HUES6 (cell line): ENCODE results near the gene SART3.

ENCODE experiments used
- H3K27ac ChIP-seq: 2 replicates; pipeline ENCODE4 v1.7.0; 2013; ENCODE audit warnings: low read depth, mild to moderate bottlenecking, low read length, inconsistent platforms
- H3K27me3 ChIP-seq: 2 replicates; pipeline ENCODE4 v1.6.1; 2013; ENCODE audit warnings: low read length; ENCODE audit not compliant: control insufficient read depth, insufficient read depth
- H3K36me3 ChIP-seq: 2 replicates; pipeline ENCODE4 v1.6.1; 2013; ENCODE audit warnings: low read length; ENCODE audit not compliant: control insufficient read depth, insufficient read depth
- H3K4me1 ChIP-seq: 2 replicates; pipeline ENCODE4 v1.6.1; 2013; ENCODE audit warnings: low read length; ENCODE audit not compliant: control insufficient read depth, insufficient read depth
- H3K4me3 ChIP-seq: 2 replicates; pipeline ENCODE4 v1.5.1; 2013; ENCODE audit warnings: low read depth, low read length
- H3K9ac ChIP-seq: one replicate; pipeline ENCODE4 v1.6.1; 2013; ENCODE audit warnings: mild to moderate bottlenecking, low read length
- H3K9me3 ChIP-seq: 2 replicates; pipeline ENCODE4 v1.6.1; 2013; ENCODE audit warnings: low read depth, low read length; ENCODE audit not compliant: control insufficient read depth, insufficient read depth

SART3 gene

GRCh38 chr12:108604208-108604941, 43.4 kb upstream of the SART3 start:
- Histone ChIP-seq H3K4me3 (no peak overlapping the region), H3K36me3 (no peaks in the 10 kb centered on the region), H3K27me3 (no peaks in the 10 kb centered on the region), H3K9me3 (no peaks in the 10 kb centered on the region), H3K4me1 (0 out of 2 replicates have a peak, but pooled peaks cover 3% of the 10 kb centered on the region), H3K9ac (no peak overlapping the region), H3K27ac (no peak overlapping the region)

GRCh38 chr12:108603743-108604142, 42.8 kb upstream of the SART3 start:
- Histone ChIP-seq H3K4me1 (0 out of 2 replicates have a peak, but pooled peaks cover 3% of the 10 kb centered on the region), H3K9ac (no peak overlapping the region), H3K27ac (no peak overlapping the region), H3K27me3 (no peaks in the 10 kb centered on the region), H3K9me3 (no peaks in the 10 kb centered on the region), H3K4me3 (no peak overlapping the region), H3K36me3 (no peaks in the 10 kb centered on the region)

GRCh38 chr12:108602976-108603704, 42.2 kb upstream of the SART3 start:
- Histone ChIP-seq H3K36me3 (no peaks in the 10 kb centered on the region), H3K27me3 (no peaks in the 10 kb centered on the region), H3K27ac (no peak overlapping the region), H3K9ac (no peak overlapping the region), H3K9me3 (no peaks in the 10 kb centered on the region), H3K4me1 (0 out of 2 replicates have a peak, but pooled peaks cover 3% of the 10 kb centered on the region), H3K4me3 (no peak overlapping the region)

- Histone ChIP-seq H3K9me3 (no peaks in the 10 kb centered on the region), H3K27me3 (no peaks in the 10 kb centered on the region), H3K9ac (no peak overlapping the region), H3K4me1 (peaks cover 6% of the 10 kb centered on the region; the same call in 1 of the 2 replicates), H3K27ac (no peak overlapping the region), H3K4me3 (no peak overlapping the region), H3K36me3 (no peaks in the 10 kb centered on the region)
Observed at GRCh38 chr12:108602209-108602705, 41.3 kb upstream of the SART3 start.

DNA sequence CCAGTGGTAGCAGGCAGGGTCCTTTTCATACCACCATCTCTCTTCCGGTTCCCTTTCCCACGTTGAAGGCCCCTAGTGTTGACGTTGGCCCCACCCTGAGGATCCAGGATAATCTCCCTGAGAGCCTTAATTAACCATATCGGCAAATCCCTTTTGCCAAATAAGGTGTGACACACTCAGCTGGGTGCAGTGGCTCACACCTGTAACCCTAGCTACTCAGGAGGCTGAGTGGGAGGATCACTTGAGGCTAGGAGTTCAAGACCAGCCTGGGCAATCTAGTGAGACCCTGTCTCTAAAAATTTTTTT, 39.7 kb upstream of the SART3 start:
- Histone ChIP-seq H3K9me3 (no peaks in the 10 kb centered on the region), H3K27me3 (no peaks in the 10 kb centered on the region), H3K4me1 (peaks cover 11% of the 10 kb centered on the region; the same call in 1 of the 2 replicates), H3K27ac (no peak overlapping the region), H3K9ac (no peak overlapping the region), H3K4me3 (no peak overlapping the region), H3K36me3 (no peaks in the 10 kb centered on the region)

- no peak overlapping the region for H3K9ac ChIP-seq
- no peaks in the 10 kb centered on the region for H3K27me3 ChIP-seq
- peaks cover 11% of the 10 kb centered on the region; the same call in 1 of the 2 replicates for H3K4me1 ChIP-seq
- H3K36me3 ChIP-seq = no peaks in the 10 kb centered on the region
- no peaks in the 10 kb centered on the region for H3K9me3 ChIP-seq
- no peak overlapping the region for H3K27ac ChIP-seq
- no peak overlapping the region for H3K4me3 ChIP-seq
Observed at GRCh38 chr12:108599948-108600701, 39.2 kb upstream of the SART3 start.

DNA sequence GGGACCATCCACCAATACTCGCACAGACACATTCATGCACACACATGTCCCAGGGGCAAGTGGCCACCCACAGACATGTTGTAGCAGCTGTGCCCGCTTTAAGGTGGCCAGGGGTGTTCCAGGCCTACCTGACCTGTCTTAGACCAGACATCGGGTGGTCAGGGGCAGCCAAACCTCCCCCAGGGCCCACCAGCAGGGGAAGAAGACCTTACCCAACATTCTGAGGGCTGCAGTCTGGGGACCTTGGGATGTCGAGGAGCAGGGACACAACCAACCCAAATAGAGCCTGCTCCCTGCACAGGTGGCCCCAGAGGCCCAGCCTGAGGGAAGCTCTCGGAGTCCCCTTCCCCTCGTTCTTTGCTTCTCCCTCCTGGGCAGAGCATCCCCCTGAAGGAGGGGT, 38.6 kb upstream of the SART3 start:
- Histone ChIP-seq H3K27ac (no peak overlapping the region), H3K4me3 (no peak overlapping the region), H3K9ac (no peak overlapping the region), H3K36me3 (no peaks in the 10 kb centered on the region), H3K27me3 (no peaks in the 10 kb centered on the region), H3K9me3 (no peaks in the 10 kb centered on the region), H3K4me1 (peaks cover 10% of the 10 kb centered on the region; the same call in 1 of the 2 replicates)

- Histone ChIP-seq H3K9me3 (no peaks in the 10 kb centered on the region), H3K27ac (no peak overlapping the region), H3K9ac (no peak overlapping the region), H3K4me1 (peaks cover 10% of the 10 kb centered on the region; the same call in 1 of the 2 replicates), H3K36me3 (no peaks in the 10 kb centered on the region), H3K27me3 (no peaks in the 10 kb centered on the region), H3K4me3 (no peak overlapping the region)
Observed at GRCh38 chr12:108598553-108599250, 37.7 kb upstream of the SART3 start.

DNA sequence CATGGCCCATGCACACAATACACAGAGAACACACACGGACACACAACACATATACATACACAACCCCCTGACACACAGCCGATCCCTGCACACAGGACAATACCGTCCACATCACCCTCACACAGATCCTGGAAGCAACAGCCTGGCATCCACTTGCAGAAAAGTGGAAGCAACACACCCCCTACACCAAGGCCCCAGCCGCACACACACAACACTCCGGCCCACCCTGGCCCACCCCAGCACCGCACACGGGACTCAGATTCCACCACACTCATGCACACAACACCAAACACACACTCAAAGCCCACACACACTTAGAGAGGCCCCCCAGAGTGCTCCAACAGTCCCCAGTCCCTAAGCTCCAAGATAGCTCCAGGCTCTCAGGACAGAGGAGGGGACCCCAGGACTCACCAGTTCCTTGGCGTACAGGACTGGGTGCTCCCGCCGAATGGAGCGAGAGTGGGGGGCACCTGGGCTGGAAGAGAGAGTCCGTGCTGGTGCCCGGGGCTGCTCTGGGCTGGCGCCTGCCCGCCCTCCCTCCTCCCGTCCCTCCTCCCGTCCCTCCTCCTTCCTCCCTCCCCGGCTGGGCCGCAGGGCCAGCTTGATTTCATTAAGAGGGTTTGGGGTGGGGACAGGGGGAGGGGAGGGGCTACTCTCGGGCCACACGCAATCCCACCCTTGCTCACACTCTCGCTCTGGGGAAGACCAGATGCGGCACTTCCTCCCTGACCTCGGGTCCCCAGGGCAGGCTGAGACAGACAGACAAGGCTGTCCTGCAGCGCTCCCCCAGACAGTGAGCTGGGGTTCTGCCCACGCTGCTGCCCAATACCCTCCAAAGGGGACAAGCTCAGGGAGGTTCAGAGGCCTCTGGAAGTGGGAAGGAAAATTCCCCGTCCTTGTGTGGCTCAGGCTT, 36.8 kb upstream of the SART3 start, which contains the start of gene TMEM119:
Gene TMEM119, minus strand, starts transcription at position 526 of the 913 bp plus-strand sequence. CDS start 5,701 bp downstream, outside the sequence.
- no peaks in the 10 kb centered on the region for H3K9me3 ChIP-seq
- H3K27me3 ChIP-seq = no peaks in the 10 kb centered on the region
- H3K27ac ChIP-seq = no peak within 1 kb of the TSS
- no peak within 1 kb of the TSS for H3K9ac ChIP-seq
- no peaks in the 10 kb centered on the region for H3K36me3 ChIP-seq
- no peak within 1 kb of the TSS; the same call in 1 of the 2 replicates for H3K4me3 ChIP-seq
- H3K4me1 ChIP-seq = peaks cover 13% of the 10 kb centered on the region; the same call in 1 of the 2 replicates
